T-helper 1 cell (primary cell): ENCODE data around the gene SUMF1.

ENCODE experiments used
- DNase-seq, 5 donors: peaks; one replicate each; pipeline ENCODE4 v3.0.0-alpha.2; 2012 to 2020
- total RNA-seq, 4 donors: gene quantifications; one replicate each; lab custom pipeline; 2026; lab: John Stamatoyannopoulos, UW

The SUMF1 gene
- total RNA-seq: 14.8 to 26.8 (median 21.5) reads per million in 4 donors

DNA sequence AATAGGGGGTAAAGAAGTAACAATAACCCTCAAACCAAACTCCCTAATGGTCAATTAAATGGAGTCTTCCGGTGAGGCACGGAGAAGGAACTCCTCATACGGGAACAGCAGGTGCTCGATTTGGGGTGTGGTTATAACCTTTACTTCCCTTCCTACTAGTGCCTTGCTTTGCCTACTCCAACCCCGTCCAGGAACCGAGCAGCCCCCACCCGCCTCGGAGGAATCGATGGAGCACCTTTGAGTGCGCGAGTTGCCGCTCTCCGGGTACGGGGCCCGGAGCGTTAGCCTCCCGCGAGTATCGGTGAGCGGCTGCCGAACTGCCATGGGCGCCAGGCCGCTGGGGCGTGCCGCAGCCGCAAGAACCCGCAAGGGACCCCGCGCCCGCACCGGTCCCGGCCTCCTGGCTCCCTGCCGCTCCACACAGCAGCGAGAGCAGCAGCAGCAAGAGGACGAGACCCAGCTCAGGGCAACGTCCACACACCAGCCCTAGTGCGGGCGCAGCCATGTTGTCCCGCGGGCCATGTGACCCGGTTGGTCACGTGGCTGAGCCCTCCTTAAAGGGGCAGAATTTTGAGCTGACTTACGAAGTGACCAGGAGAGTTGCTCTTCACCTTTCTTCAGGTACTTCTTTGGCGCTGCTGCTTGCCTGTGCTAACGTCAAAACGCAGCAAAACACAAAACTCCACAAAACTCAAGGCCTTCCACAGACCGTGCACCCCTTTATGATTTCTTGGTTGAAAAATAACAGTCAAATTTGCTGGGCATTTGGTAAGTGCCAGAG lies at the start of gene SUMF1:
Gene SUMF1 (minus strand): TSS at position 529 of the 781 bp plus-strand sequence. CDS start 24 bp downstream, at position 505.
- DNase-seq: peak; percentile 55 to 77 (median 61)

- no peak for DNase-seq
Observed at GRCh38 chr3:4515916-4516579, 49.0 kb upstream of the SUMF1 start.

- no peak for DNase-seq
Observed at GRCh38 chr3:4514916-4515315, 47.8 kb upstream of the SUMF1 start.

DNA sequence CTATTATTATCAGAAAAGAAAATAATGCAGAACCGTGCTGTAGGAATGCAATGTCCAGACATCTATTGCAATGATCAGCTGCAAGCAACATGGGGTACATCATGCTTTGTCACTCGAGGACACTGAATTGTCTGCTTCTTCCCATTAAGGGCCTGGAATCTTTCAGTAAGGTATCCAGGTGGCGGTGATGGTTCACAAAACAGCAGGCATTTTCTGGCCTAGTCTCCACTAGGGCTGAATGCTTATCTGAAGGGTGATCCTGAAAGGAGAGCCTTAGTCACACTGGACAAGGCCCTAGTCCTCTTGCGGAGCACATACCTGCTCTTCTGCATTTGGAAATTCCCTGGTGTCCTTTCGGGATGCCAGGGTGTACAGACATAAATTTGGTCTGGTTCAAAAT lies 47.3 kb upstream of the SUMF1 start:
- DNase-seq: no peak

GRCh38 chr3:4512895-4513616 lies 46.0 kb upstream of the SUMF1 start:
- no peak for DNase-seq

DNA sequence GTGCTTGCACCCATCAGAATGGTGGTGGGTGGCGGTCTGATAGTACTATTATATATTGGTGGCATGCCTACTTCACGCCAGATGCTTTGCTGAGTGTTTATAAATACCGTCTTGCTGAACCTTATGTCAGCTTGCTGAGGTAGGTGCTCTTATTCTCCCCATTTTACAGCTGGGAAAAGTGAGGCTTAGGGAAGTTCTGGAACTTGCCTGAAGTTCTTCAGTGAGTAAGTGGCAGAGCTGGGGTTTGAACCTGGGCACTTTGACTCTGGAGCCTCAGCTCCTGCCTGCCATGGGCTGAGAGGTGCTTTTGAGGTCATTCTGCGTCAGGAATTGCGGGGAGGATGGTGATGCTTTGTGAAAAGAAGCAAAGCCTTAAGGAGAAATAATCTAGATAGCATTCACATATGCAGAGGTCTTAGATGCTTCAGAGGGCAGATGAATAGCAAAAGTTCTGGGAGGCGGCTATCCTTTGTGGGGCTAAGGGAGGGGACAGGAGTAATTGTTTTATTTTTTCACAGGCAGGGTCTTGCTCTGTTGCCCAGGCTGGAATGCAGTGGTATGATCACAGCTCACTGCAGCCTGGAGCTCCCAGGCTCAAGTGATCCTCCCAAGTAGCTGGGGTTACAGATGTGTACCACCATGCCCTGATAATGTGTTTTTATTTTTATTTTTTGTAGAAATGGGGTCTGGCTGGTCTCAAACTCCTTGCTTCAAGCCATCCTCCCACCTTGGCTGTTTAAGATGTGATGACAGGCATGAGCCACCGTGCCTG lies 44.6 kb upstream of the SUMF1 start:
- no peak for DNase-seq

- DNase-seq: no peak
Observed at GRCh38 chr3:4509983-4510755, 43.1 kb upstream of the SUMF1 start.

GRCh38 chr3:4509043-4509442 lies 42.0 kb upstream of the SUMF1 start:
- DNase-seq: no peak

DNA sequence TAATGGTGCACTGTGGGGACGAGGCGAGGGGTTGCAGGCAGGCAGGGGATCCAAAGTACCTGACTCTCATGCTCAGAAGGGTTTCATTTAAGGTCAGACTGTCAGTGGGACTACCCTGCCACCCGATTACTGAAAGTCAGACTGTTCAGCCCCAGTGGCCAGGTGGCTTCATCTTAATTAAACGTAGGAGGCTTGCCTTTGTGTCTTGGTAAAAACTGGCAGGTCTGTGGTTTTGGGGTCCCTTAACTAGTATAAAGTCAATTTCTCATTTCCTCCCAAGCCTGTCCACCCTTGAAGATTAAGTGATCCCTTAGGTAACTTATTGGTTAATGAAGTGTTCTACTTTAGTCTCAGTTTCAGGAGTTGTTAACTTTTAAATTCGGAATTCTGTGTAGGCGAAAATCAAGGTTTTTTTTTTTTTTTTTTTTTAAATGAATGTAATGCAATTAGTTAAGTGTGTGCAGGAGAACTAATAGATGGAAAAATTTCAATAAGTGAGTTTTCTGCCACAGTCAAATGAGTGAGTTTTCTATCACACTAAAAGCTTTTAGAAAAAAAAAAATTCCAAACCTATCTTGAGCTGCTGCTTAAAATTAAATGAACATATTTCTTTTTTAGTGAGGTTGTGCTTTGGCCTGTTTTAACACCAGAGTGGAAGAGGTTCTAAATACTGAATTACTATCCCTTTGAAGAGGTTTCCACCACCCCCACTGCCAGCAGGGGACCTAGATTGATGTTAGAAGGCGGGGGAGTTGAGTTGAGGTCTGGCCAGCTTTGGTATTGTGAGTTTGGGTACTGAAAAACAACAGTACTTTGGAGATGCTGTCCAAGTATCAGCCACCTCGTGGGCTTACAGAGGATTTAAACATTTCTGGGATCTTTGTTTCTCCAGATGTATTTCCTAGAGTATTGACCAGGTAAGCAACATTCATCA lies 41.2 kb upstream of the SUMF1 start:
- no peak for DNase-seq

DNA sequence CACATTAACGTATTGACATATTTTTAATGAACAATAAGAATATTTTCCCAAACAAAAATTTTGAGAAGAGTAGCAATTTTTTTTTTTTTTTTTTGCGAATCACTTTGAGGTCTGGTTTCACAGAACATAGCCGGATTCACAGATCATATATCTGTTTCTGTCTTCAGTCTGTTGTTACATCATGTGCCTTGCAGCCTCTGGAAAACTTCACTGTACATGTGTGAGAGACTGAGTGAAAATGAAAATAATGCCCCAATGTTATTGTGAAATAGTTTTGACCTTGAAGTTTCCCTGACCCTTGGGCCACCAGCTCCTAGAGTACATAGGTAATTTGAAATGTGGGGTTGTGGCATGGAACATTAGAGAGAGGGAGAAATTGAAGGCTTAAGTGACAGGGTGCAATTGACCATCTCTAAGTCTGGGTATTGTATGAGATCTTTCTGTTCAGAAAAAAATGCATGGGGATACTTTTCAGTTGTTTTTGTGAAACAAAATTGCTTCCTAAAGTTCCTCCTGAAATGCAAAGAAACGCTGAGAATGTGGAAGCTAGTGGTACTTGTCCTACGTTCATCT lies 40.0 kb upstream of the SUMF1 start:
- peak in 1 of 5 donors; percentile 30 for DNase-seq

- DNase-seq: no peak
Observed at GRCh38 chr3:4506559-4507023, 39.5 kb upstream of the SUMF1 start.

- no peak for DNase-seq
Observed at GRCh38 chr3:4505688-4506558, 38.9 kb upstream of the SUMF1 start.

DNA sequence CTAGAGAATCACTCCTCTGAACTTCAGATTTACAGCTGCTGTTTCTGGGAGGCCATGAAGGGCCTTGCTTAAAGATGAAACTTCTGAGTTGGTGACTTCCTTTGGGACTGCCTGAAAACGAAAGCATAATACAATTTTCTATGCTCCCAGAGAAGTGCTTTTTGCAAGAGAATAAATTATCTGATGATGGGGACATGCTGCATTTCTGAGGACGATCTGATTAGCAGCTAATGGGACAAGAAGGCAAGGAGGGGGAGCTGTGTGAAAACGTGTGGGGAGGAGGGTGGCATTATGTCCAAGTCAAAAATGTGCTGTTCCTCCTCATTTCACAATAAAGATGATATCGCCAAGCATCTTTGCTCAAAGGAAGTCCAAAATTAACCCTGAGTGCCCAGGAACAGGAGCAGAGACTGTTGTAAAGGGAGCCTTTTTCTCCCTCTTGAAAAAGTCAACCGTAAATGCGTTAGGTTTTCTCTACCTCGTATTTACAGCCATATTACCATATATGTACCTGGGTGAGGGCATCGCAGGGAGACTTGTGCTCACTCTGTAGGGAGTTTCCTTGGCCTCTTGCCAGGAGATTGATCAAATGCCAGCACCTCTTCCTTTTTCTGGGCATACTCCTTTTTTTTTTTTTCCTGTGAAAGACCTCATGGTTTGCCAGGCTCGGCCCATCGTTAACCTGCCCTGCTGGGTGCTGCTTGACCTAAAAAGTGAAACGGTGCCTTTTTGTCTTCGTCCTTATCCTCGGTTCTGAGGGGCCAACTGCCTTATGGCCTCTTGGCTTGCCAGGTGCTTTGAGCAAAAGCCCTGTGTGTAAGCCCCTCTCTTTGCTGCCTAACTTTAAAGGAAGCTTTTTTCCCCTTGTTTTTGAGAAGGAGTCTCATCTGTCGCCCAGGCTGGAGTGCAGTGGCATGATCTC lies 37.5 kb upstream of the SUMF1 start:
- DNase-seq: peak in 4 of 5 donors; percentile 27 to 42 (median 30)

DNA sequence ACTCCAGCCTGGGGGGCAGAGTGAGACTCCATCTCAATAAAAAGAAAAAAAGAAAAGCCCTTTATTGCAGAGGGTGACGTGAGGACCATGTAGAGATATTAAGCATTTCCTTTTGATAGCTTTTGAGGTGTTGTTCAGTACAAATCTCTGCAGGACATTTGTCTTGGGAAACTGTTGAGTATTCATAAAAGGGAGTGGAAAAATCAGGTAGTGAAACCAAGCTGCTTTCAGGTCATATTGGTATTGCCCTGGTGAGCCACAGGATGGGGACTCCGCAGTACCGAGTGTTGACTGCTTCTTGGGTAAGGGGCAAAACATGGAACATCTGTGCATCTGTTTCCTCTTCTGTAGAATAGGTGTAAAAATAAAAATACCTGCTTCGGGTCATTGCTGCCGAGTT lies 36.0 kb upstream of the SUMF1 start:
- DNase-seq: no peak

DNA sequence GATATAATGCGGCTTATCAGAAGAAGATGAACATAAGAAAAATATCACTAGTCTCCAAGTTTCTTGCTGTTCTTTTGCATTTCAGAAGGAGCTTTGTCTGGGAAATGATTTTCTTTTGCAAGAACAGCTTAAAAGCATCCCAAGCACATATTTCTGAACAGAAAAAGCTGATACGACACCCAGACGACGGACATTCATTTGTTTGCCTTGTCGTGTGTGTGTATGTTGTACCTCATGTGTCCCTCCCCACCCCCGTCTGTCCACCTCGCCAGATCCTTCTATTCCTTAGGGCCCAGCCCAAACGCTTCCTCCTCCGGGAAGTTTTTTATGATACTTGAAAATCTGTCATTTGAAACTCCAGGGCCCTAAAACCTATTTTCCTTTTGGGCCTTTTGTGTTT lies 34.9 kb upstream of the SUMF1 start:
- DNase-seq: no peak

- no peak for DNase-seq
Observed at GRCh38 chr3:4501437-4501836, 34.4 kb upstream of the SUMF1 start.

GRCh38 chr3:4498446-4498845 lies 31.4 kb upstream of the SUMF1 start:
- no peak for DNase-seq

DNA sequence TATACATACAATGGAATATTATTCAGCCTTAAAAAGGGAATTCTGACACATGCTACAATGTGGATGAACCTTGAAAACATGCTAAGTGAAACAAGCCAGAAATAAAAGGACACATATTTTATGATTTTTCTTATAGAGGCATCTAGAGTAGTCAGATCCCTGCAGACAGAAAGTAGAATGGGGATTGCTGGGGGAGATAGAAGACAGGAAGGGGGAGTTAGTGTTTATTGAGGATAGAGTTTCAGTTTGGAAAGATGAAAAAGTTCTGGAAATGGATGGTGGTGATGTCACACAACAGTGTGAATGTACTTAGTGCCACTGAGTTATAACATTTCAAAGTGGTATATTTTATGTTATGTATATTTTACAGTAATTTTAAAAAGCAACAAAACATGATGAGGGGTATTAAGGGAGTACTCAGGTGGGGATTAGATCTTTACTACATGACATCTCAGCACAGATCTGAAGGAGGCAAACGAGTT lies 30.8 kb upstream of the SUMF1 start:
- no peak for DNase-seq
